Erythroblast (primary cell): ENCODE results near the gene ZNF331.

Experiments used
- GATA1 ChIP-seq: IDR thresholded peaks from 2 replicates; pipeline ENCODE4 v1.6.1; 2011; ENCODE audit warnings: low read depth, mild to moderate bottlenecking, control low read depth, low read length, moderate library complexity
- POLR2A ChIP-seq: IDR thresholded peaks from 2 replicates; pipeline ENCODE4 v1.6.1; 2011; ENCODE audit warnings: mild to moderate bottlenecking, low read length

- no peak for TF ChIP-seq POLR2A
- TF ChIP-seq GATA1 = no peak
Observed at GRCh38 chr19:53624771-53625545, 87.0 kb downstream of the ZNF331 start.
